Smooth muscle cell of the brain vasculature (primary cell): ENCODE measurements around the gene SLC4A11.
"Not testable (repeated sequence)": the region's sequence is repeated elsewhere in the genome, so short reads cannot be mapped to it uniquely, and the experiment has no call there.

Experiments
- DNase-seq: peaks from one replicate; pipeline ENCODE4 v3.0.0-alpha.2; 2012; ENCODE audit warnings: low read depth, low spot score

The SLC4A11 gene

GRCh38 chr20:3227936-3228749, 10.8 kb downstream of the SLC4A11 start:
- no peak for DNase-seq

DNA sequence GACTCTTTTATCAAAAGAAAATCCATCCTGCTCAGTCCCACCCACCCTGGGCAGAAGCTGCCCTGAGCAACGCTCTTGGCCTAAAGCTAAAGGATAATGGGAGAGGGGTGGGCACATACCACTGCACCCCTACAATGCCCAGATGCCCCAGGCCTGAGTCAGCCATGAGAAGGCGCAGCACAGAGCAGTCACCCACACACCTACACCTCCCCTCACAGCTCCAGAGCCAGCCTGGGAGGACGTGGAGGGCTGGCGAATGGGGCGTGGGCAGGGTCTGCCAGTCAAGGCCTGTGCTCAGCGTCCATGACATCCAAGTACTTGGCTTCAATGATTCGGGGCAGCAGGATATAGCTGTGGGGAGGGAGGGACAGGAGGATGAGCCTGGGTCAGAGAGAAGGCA, 11.5 kb downstream of the SLC4A11 start:
- DNase-seq = no peak

GRCh38 chr20:3226864-3227263, 12.1 kb downstream of the SLC4A11 start:
- DNase-seq = no peak

GRCh38 chr20:3226093-3226492, 12.9 kb downstream of the SLC4A11 start:
- no peak for DNase-seq

- DNase-seq = no peak
These were observed 14.1 kb downstream of the SLC4A11 start for GRCh38 chr20:3224681-3225421.

- no peak for DNase-seq
These were observed 14.9 kb downstream of the SLC4A11 start for GRCh38 chr20:3223994-3224680.

DNA sequence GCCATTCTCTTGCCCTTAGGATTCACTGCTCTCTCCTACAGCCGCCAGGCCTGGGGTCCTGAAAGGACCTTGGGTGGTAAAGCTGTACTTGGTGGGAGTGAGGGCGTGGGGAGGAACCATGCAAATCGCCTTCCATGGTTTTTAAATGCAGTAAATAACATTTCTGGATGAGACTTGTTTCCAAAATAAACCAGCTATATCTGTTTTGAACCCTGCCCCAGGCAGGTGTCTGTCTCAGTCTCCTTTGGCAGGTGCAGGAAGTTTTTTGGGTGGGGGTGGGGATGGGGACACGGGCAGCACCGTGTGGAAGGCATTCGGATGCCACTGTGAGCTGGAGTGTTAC, 15.4 kb downstream of the SLC4A11 start:
- DNase-seq = no peak

DNA sequence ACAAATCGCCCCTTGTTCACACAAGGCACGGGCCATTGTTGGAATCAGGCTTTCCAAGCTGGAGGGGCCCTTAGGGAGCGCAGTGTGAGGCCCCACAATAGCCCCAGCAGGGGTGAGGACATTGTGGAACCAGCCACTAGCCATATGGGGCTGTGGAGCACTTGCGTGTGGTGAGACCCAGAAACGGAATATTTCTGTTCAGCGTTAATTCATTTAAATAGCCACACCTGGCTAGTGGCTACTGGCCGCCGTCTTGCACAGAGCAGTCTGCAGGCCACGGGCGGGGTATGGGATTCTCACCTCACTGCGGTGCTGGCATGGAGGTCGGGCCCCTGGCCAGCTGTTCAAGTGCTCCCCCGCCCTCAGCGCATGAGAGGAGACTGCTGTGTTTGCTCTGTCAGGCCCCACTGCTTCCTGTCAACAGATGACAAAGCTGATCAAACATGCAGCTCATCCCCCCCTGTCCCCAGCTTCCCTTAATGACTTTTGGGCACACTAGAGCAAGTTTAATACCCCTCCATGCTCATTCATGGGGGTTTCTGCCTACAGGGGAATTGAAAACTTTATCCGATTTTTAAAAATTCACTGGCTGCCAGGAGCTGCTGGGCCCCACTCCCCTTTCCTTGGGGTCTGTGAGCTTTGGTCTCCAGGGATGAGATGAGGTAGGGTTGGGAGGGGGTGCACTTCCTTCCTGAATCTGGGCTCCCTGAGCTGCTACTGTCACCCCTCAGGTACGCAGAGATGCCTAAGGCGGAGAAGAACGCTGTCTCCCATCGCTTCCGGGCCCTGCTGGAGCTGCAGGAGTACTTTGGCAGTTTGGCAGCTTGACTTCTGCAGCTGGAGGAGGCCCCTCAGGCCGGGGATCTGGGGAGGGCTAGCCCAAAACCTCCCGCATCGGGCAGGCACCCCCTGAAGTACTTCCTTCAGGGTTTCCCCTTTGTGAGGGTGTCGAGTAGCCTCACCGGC, 16.1 kb downstream of the SLC4A11 start:
- DNase-seq = no peak

GRCh38 chr20:3221398-3222226, 17.4 kb downstream of the SLC4A11 start:
- DNase-seq = no peak

DNA sequence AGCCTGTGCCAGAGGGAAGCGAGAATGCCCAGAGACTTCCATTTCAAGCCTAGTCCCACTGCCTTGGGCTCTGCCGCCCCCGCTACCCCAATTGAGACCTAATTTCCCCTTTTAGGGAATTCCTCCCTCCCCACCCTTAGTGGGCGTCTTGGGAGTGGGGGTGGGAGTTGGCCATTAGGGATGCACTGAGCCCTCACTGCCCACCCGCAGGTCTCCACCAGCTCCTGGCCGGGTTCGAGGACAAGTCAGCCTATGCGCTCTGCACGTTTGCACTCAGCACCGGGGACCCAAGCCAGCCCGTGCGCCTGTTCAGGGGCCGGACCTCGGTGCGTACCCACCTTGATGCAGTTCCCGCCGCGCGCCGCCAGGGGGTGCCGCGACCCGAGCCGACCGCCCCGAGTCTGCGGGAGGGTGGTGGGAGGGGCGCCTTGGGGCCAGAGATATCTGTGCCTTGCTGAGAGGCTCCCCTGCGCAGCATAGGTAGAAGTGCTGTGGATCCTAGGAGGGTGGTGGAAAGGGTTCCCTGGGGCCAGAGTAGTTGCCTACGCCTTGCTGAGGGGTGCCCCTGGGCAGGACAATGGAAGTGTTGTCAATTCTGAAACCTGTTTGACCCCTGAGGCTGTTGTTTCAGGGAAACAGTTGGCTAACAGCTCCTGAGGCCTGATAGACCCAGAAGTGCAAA, 20.5 kb downstream of the SLC4A11 start:
- no peak for DNase-seq

- not testable (repeated sequence) for DNase-seq
These were observed 23.6 kb downstream of the SLC4A11 start for GRCh38 chr20:3215359-3215917.

DNA sequence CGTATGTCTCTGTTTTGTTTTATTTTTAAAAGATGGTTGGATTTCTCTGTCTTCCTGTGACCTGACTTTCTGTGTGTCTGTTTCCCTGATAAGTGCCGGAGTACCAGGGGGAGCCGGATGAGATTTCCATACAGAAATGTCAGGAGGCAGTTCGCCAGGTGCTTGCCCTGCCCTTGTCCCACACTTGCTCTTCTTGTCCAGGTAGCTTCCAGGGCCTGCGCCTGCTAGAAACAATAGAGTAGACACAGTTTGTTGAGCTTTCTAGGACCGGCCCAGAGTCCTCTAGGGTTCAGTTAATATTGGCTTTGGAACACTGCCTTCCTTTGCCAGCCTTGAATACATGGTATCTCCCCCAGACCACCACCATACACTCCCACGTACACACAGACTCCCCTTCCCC, 25.8 kb downstream of the SLC4A11 start:
- DNase-seq = no peak

GRCh38 chr20:3210346-3210745, 28.6 kb downstream of the SLC4A11 start:
- DNase-seq = no peak

GRCh38 chr20:3209946-3210317, 29.1 kb downstream of the SLC4A11 start:
- DNase-seq = no peak

DNA sequence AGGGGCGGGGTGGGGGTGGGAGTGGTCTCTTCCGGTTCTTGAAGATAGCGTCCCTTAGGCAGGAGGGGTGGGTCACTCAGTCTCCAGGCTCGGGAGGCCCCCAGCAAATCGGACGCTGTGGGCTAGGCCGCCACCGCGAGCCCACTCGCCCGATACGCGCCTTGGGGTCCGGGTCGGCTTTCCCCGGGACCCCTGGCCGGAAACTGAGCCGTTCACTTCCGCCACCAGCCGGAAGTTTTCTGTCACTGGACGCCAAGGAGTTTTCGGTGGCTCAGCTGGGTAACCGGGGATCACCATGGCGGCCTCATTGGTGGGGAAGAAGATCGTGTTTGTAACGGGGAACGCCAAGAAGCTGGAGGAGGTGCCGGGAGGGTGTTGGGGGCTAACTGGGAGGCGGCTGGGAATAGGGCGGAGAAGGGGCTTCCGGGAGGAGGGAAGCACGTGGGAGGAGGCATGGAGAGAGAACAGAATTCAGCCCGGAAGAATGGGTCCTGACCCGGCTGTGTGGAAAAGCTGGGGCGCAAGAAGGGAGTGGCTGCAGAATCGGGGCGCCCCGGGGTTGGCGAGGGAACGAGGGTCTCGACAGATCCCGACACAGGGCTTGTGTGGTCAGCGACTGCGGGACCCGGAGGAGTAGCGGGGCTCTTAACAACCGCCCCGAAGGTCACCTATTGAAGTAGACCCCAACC, 29.6 kb downstream of the SLC4A11 start, which contains the start of gene ITPA:
TSS of gene ITPA (plus strand) at position 242 of the 689 bp plus-strand sequence. CDS start at position 296, 54 bp downstream.
- no peak for DNase-seq

DNA sequence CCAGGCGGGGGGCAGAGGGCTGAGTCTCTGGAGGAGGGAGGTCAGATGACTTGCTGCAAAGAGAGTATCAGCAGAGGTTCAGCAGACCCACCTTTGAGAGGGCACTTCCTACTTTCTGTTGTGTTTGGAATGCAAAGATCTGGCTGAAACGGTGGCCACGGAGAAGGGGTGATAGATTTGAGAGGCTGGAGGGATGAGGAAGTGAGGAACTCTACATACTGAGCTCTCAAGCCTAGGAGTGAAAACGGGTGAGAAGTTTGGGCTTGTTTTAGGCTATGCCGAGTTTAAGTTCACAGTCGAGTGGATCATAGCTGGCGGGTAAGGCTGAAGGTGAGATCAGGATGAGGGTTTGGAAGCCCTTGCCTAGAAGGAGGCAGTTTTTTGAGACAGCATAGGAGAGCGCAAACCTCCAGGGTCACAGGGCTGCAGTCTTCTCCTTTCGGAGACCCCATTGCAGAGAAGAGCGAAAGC, 30.2 kb downstream of the SLC4A11 start:
- DNase-seq = no peak

GRCh38 chr20:3204124-3204794, 34.7 kb downstream of the SLC4A11 start, which contains the start of gene DDRGK1:
DDRGK1 (minus strand) TSS chr20:3204682; CDS start chr20:3204627, 55 bp downstream.
- DNase-seq = peak; percentile 45
